RPMI7951 (cell line): ENCODE measurements around the gene GMDS. TPM values are rescaled to one million over a fixed set of nuclear protein-coding genes. Genes with fewer than 3 reads are reported as not detected.

Source experiments
- DNase-seq: peaks from one replicate; pipeline ENCODE4 v3.0.0-alpha.2; 2012; ENCODE audit warnings: low read depth
- total RNA-seq: library from RNA; depleted of rRNA; stranded (reverse); fragments of >200 nt; shearing (Covaris generic); gene quantifications from 2 replicates; pipeline ENCODE4 v1.2.3, GENCODE V29; 2014

GMDS gene
- total RNA-seq, 1 experiment from 2014 or later: 7.4 TPM

GRCh38 chr6:2205396-2205795 lies 40.0 kb downstream of the GMDS start:
- no peak for DNase-seq

DNA sequence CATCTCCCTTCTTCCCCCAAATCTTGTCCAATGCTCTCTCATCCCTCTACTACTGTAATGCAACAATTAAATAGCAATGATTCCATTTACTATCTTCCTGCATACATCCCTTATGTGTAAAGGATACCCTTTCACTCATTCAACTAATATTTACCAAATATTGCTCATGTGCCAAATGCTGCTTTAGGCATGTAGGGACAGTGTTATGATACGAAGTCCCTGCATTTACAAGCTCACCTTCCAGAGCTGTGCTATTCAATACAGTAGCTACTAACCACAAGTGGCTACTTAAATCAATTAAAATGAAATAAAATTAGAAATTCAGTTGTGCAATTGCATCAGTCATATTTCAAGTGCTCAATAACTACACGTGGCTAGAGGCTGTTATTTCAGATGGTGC lies 41.1 kb downstream of the GMDS start:
- DNase-seq: no peak

GRCh38 chr6:2203264-2203663 lies 42.1 kb downstream of the GMDS start:
- no peak for DNase-seq

GRCh38 chr6:2197984-2198383 lies 47.4 kb downstream of the GMDS start:
- DNase-seq: no peak

- DNase-seq: peak; percentile 60
Measured at GRCh38 chr6:2197177-2197671, 48.2 kb downstream of the GMDS start.

- peak; percentile 59 for DNase-seq
Measured at GRCh38 chr6:2196079-2196679, 49.2 kb downstream of the GMDS start.

- DNase-seq: no peak
Measured at GRCh38 chr6:2194643-2195042, 50.8 kb downstream of the GMDS start.

DNA sequence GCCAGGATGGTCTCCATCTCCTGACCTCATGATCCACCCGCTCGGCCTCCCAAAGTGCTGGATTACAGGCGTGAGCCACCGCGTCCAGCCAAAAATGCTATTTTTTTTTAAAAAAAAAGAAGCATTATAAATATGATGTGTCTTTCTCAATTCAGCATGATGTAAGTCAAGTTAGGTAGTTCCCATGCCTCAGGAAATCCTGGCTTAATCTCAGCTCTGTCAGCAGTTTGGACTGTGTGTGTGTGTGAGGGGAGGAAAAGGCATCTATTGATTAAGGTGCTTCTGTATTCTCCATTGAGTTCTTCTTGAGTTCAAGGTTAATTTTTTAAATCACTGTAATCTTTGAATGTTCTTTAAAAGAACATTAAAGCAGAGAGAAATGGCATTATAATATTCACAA lies 51.5 kb downstream of the GMDS start:
- DNase-seq: no peak

- no peak for DNase-seq
Measured at GRCh38 chr6:2192976-2193375, 52.4 kb downstream of the GMDS start.

DNA sequence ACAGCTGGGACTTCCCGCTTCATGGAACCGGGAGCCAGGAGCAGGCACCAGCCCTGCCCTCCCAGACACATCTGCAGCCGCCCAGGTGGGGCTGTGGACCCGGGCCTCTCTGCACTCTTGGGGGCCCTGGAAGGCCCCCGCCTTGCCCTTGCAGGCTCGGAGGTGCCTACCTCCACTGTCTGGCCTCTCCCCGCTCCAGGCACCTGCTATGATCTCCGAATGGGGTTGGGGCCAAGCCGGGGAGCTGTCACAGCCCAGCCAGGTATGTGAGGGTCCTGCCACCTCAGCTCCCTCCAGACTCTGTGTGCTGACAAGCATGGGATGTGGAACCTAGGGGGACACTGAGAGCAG lies 54.0 kb downstream of the GMDS start:
- DNase-seq: no peak

GRCh38 chr6:2190661-2191389 lies 54.6 kb downstream of the GMDS start:
- DNase-seq: no peak

- no peak for DNase-seq
Measured at GRCh38 chr6:2188856-2189384, 56.5 kb downstream of the GMDS start.

GRCh38 chr6:2188397-2188796 lies 57.0 kb downstream of the GMDS start:
- DNase-seq: no peak

DNA sequence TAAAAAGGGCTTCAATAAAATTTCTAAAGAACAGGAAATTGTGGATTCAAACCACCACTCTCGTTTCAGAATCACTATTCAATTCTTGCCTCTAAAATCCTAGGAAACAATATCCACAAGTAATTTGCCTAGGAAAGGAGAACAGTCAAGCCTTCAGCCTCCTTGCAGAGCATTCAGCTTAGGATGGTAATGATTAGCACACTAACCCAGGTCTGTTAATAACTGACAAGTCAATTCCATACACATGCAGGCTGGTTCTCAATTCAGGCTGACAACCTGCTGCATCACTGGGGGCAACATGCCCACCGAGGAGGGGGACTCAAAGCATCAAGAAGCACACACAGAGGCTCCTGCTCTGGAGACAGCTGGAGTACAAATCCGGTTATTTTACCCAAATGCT lies 57.6 kb downstream of the GMDS start:
- DNase-seq: no peak

DNA sequence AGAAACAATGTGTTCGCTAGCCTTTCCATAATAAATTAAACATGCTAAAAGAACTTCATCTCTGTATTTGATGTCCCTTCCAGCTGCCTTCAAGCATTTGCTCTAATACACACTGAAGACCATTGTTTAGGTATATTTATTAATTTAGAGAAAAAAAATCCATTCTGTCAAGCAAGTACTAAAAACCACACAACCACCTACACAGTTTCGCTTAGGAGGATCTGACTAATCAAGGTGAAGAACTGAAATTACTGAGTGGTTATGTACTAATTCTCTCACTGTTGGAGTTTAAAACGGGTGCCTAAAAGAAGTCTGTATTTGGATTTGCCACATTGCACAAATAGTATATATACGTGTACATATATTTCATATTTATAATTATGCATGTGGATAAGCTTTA lies 58.9 kb downstream of the GMDS start:
- no peak for DNase-seq

- DNase-seq: no peak
Measured at GRCh38 chr6:2185466-2185865, 59.9 kb downstream of the GMDS start.

DNA sequence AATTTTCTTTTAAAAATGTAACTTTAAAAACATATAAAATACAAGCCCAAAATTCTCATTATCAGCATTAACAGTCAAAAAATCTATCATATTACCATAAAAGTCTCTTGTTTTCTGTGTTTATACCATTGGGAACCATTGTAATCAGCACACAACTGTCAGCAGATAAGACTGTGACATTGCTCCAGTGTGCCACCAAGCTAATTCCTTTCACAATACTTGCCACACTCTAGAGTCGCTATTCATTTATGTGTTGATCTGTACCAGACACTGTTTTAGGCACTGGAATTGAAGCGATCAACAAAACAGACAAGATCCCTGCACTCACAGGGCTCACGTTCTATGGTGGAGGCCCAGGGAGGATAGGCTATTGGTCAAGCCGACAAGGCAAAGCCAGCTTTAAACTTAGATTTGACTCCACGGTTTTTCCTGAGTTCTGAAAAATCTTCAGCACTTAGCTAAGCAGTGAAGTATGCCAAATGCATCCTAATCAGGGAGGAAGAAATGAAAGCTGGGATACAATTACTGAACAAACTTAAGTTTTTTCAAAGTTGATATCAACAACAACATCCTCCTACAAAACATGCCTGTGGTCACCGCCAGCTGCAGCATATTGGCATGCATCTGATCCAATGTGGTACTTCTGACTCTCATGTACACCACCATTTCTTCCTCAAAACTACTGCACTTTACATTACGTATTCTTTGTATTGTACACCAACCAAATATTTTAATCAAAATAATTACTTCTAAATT lies 60.5 kb downstream of the GMDS start:
- no peak for DNase-seq

DNA sequence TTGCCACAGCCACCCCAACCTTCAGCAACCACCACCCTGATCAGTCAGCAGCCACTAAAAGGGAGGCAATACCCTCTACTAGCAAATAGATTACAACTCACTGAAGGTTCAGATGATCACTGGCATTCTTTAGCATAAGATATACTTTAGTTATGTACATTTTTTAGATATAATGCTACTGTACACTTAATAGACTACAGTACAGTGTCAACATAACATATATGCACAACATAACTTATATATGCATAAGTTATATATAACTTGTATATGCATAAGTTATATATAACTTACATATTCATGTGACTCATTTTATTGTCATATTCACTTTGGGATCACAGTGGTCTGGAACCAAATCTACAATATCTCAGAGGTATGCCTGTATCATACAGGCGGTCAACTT lies 61.7 kb downstream of the GMDS start:
- DNase-seq: no peak

GRCh38 chr6:2183246-2183645 lies 62.2 kb downstream of the GMDS start:
- DNase-seq: no peak

DNA sequence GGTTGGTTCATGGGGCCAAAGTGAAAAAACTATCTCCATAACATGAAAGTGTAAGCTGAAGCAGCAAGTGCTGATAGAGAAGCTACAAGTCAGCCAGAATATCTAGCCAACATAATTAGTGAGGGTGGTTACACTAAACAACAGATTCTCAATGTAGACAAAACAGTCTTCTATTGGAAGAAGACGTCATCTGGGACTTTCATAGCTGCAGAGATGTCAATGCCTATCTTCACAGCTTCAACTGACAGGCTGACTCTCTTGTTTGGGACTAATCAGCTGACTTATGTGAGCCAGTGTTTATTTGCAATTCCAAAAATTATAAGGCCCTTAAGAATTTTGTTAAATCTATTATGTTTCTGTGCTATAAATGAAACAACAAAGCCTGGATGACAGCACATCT lies 63.2 kb downstream of the GMDS start:
- DNase-seq: no peak

- DNase-seq: no peak
Measured at GRCh38 chr6:2181567-2181966, 63.8 kb downstream of the GMDS start.

DNA sequence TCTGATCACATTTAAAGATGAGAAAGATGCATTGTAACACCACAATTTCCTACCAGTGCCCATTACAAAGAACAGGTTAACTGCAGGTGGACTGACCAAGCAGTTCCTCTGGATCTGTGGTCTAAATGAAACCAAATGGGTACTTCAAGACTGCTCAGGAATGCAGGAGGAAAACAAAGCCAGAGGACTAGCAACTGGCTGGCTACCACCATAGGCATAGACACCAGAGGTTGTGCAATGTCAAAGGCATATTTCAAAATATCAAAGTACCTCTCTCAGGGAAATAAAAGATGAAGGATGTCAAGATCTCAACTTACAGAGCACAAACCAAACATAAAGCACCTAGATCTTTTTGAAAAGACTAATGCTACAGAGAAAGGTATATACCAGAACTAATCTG lies 65.5 kb downstream of the GMDS start:
- no peak for DNase-seq

DNA sequence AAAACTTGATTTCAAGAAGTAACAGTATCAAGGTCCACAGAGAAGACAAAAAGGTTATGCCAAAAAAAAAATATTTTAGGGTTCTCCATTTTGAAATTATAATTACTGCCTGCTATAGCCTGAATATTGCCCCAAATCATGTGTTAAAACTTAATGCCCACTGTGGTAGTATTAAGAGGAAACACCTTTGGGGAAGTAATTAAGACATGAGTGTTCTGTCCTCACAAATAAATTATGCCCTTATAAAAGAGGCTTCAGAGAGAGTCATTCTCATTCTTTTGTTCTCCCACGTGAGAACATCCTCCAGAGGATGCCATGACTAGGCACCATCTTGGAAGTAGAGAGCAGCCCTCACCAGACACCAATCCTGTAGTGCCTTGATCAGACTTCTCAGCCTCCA lies 66.2 kb downstream of the GMDS start:
- DNase-seq: no peak
